Astrocyte (in vitro differentiated cells and primary cell): ENCODE results near the gene PTPRD. TPM values are rescaled to one million over a fixed set of nuclear protein-coding genes. Genes with fewer than 3 reads are reported as not detected.

ENCODE experiments used
- DNase-seq: peaks from one replicate; pipeline ENCODE4 v3.0.0-alpha.2; 2010; ENCODE audit warnings: low read depth
- FAIRE-seq: peaks from 2 replicates; lab custom pipeline; 2011; peaks lifted over from hg19 to GRCh38; lab: Jason Lieb, UNC
- H2AFZ ChIP-seq: 2 replicates; pipeline ENCODE4 v1.6.0; 2012; ENCODE audit warnings: low read depth, low read length, inconsistent platforms
- H3K27ac ChIP-seq: 2 replicates; pipeline ENCODE4 v1.5.1; 2011; ENCODE audit warnings: low read depth, low read length, inconsistent platforms
- H3K27me3 ChIP-seq: 2 replicates; pipeline ENCODE4 v1.6.0; 2011; ENCODE audit warnings: low read length, inconsistent platforms; ENCODE audit not compliant: insufficient read depth
- H3K36me3 ChIP-seq: 2 replicates; pipeline ENCODE4 v1.5.1; 2011; ENCODE audit warnings: low read length, inconsistent platforms; ENCODE audit not compliant: insufficient read depth
- H3K4me1 ChIP-seq: 2 replicates; pipeline ENCODE4 v1.5.1; 2011; ENCODE audit warnings: low read length, inconsistent platforms; ENCODE audit not compliant: insufficient read depth
- H3K4me2 ChIP-seq: 2 replicates; pipeline ENCODE4 v1.6.0; 2012; ENCODE audit warnings: low read length, inconsistent platforms
- H3K4me3 ChIP-seq: 2 replicates; pipeline ENCODE4 v1.5.1; 2011; ENCODE audit warnings: low read depth, mild to moderate bottlenecking, low read length, inconsistent platforms; ENCODE audit not compliant: insufficient read depth
- H3K79me2 ChIP-seq: 2 replicates; pipeline ENCODE4 v1.6.0; 2012; ENCODE audit warnings: mild to moderate bottlenecking, low read length, inconsistent platforms; ENCODE audit not compliant: insufficient read depth
- H3K9ac ChIP-seq: 2 replicates; pipeline ENCODE4 v1.6.0; 2012; ENCODE audit warnings: mild to moderate bottlenecking, low read length, inconsistent platforms
- H3K9me3 ChIP-seq: 2 replicates; pipeline ENCODE4 v1.5.1; 2012; ENCODE audit warnings: low read depth, mild to moderate bottlenecking, low read length, inconsistent platforms; ENCODE audit not compliant: insufficient read depth
- H4K20me1 ChIP-seq: 2 replicates; pipeline ENCODE4 v1.6.0; 2012; ENCODE audit warnings: low read length, inconsistent platforms; ENCODE audit not compliant: insufficient read depth
- H3K27ac Mint-ChIP-seq: one replicate; pipeline ENCODE4 v1.8.0; 2021; ENCODE audit warnings: mild to moderate bottlenecking, mixed read lengths; ENCODE audit not compliant: unreplicated experiment
- H3K27me3 Mint-ChIP-seq: one replicate; pipeline ENCODE4 v1.8.0; 2021; ENCODE audit warnings: low read depth, mixed read lengths; ENCODE audit not compliant: unreplicated experiment
- H3K36me3 Mint-ChIP-seq: one replicate; pipeline ENCODE4 v1.8.0; 2021; ENCODE audit warnings: low read depth, mixed read lengths; ENCODE audit not compliant: unreplicated experiment
- H3K4me1 Mint-ChIP-seq: one replicate; pipeline ENCODE4 v1.8.0; 2021; ENCODE audit warnings: low read depth, mixed read lengths; ENCODE audit not compliant: unreplicated experiment
- H3K4me3 Mint-ChIP-seq: one replicate; pipeline ENCODE4 v1.8.0; 2021; ENCODE audit warnings: mild to moderate bottlenecking, moderate library complexity, mixed read lengths; ENCODE audit not compliant: unreplicated experiment
- H3K9me3 Mint-ChIP-seq: one replicate; pipeline ENCODE4 v1.8.0; 2021; ENCODE audit warnings: mild to moderate bottlenecking, mixed read lengths; ENCODE audit not compliant: unreplicated experiment
- EZH2 ChIP-seq: IDR thresholded peaks from 2 replicates; pipeline ENCODE4 v1.6.1; 2012; ENCODE audit warnings: mild to moderate bottlenecking, low read length, inconsistent platforms; ENCODE audit not compliant: insufficient read depth
- total RNA-seq: library from RNA; stranded (reverse); gene quantifications from 2 replicates; pipeline ENCODE4 v1.2.1, GENCODE V29; 2021
- TF ChIP-seq, protein P1 (sequence below): IDR thresholded peaks from 2 replicates; pipeline ENCODE4 v1.5.1; 2011; ENCODE audit warnings: low read depth, mild to moderate bottlenecking, inconsistent platforms, low read length, moderate library complexity; ENCODE audit not compliant: insufficient read depth

The PTPRD gene
- total RNA-seq, 1 donor from 2014 or later = 88.1 TPM

- Histone ChIP-seq H4K20me1 (no peaks in the 10 kb centered on the region), H2AFZ (no peak overlapping the region), H3K27me3 (no peaks in the 10 kb centered on the region), H3K9ac (no peak overlapping the region), H3K9me3 (no peaks in the 10 kb centered on the region), H3K79me2 (no peaks in the 10 kb centered on the region), H3K4me1 (peaks cover 3% of the 10 kb centered on the region), H3K4me2 (no peak overlapping the region), H3K36me3 (no peaks in the 10 kb centered on the region), H3K4me3 (no peak overlapping the region), H3K27ac (no peak overlapping the region)
- Mint-ChIP-seq H3K36me3 (no peaks in the 10 kb centered on the region), H3K27ac (no peak overlapping the region), H3K9me3 (no peaks in the 10 kb centered on the region), H3K4me1 (no peaks in the 10 kb centered on the region), H3K4me3 (no peak overlapping the region), H3K27me3 (no peaks in the 10 kb centered on the region)
- TF ChIP-seq, protein P1, sequence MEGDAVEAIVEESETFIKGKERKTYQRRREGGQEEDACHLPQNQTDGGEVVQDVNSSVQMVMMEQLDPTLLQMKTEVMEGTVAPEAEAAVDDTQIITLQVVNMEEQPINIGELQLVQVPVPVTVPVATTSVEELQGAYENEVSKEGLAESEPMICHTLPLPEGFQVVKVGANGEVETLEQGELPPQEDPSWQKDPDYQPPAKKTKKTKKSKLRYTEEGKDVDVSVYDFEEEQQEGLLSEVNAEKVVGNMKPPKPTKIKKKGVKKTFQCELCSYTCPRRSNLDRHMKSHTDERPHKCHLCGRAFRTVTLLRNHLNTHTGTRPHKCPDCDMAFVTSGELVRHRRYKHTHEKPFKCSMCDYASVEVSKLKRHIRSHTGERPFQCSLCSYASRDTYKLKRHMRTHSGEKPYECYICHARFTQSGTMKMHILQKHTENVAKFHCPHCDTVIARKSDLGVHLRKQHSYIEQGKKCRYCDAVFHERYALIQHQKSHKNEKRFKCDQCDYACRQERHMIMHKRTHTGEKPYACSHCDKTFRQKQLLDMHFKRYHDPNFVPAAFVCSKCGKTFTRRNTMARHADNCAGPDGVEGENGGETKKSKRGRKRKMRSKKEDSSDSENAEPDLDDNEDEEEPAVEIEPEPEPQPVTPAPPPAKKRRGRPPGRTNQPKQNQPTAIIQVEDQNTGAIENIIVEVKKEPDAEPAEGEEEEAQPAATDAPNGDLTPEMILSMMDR = no peak
- TF ChIP-seq EZH2 = no peak
- DNase-seq (no peak), FAIRE-seq (no peak)
Measured at GRCh38 chr9:9783211-9783610, 829.6 kb downstream of the PTPRD start.

- H3K9ac ChIP-seq = no peak overlapping the region
- H3K36me3 ChIP-seq = no peaks in the 10 kb centered on the region
- Mint-ChIP-seq H3K4me1 (no peaks in the 10 kb centered on the region), H3K27ac (no peak overlapping the region), H3K9me3 (no peaks in the 10 kb centered on the region), H3K36me3 (no peaks in the 10 kb centered on the region), H3K4me3 (no peak overlapping the region), H3K27me3 (no peaks in the 10 kb centered on the region)
- H2AFZ ChIP-seq = no peak overlapping the region
- DNase-seq (no peak), FAIRE-seq (no peak)
- H3K9me3 ChIP-seq = no peaks in the 10 kb centered on the region
- no peaks in the 10 kb centered on the region for H3K27me3 ChIP-seq
- no peak overlapping the region for H3K4me3 ChIP-seq
- no peaks in the 10 kb centered on the region for H4K20me1 ChIP-seq
- H3K27ac ChIP-seq = no peak overlapping the region
- TF ChIP-seq EZH2 = no peak
- TF ChIP-seq, protein P1 = no peak
- no peaks in the 10 kb centered on the region for H3K79me2 ChIP-seq
- no peak overlapping the region for H3K4me2 ChIP-seq
- H3K4me1 ChIP-seq = peaks cover 3% of the 10 kb centered on the region
Measured at GRCh38 chr9:9778293-9778692, 834.5 kb downstream of the PTPRD start.

DNA sequence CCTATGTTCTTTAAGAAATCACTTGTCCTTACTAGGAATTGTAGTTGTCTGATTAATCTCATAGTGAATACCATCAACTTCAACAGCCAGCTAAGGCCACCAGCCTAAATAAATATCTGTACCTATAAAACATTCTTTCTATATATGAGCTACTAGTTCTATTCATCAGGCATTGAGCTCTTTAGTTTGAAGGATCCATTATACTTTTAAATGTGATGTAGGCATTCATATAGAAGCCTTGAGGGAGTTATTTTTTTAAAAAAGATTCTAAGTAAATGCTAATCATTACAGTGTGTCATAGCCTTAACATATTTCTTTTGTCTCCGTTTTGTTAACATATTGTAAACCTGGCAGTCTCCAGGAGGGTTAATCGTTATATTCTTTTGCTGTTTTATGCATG, 838.3 kb downstream of the PTPRD start:
- TF ChIP-seq, protein P1 = no peak
- no peak for TF ChIP-seq EZH2
- Histone ChIP-seq H2AFZ (no peak overlapping the region), H3K9ac (no peak overlapping the region), H4K20me1 (no peaks in the 10 kb centered on the region), H3K4me1 (no peaks in the 10 kb centered on the region), H3K4me3 (no peak overlapping the region), H3K36me3 (no peaks in the 10 kb centered on the region), H3K79me2 (no peaks in the 10 kb centered on the region), H3K27me3 (no peaks in the 10 kb centered on the region), H3K4me2 (no peak overlapping the region), H3K9me3 (no peaks in the 10 kb centered on the region), H3K27ac (no peak overlapping the region)
- Mint-ChIP-seq H3K36me3 (no peaks in the 10 kb centered on the region), H3K4me1 (no peaks in the 10 kb centered on the region), H3K4me3 (no peak overlapping the region), H3K9me3 (no peaks in the 10 kb centered on the region), H3K27me3 (no peaks in the 10 kb centered on the region), H3K27ac (no peak overlapping the region)
- no peak for DNase-seq
- FAIRE-seq = no peak
